Nephron (organoid): ENCODE data around the gene ACOXL.

Source experiments
- H3K27ac Mint-ChIP-seq, 3 experiments: 2 replicates each; pipeline ENCODE4 v1.8.0; 2020; ENCODE audit warnings: mixed read lengths in 3 of 3, mild to moderate bottlenecking in 2 of 3, moderate library complexity in 1 of 3
- H3K27me3 Mint-ChIP-seq: 2 replicates; pipeline ENCODE4 v1.8.0; 2021; ENCODE audit warnings: low read depth, mild to moderate bottlenecking, moderate library complexity, mixed read lengths
- H3K36me3 Mint-ChIP-seq: 2 replicates; pipeline ENCODE4 v1.8.0; 2020; ENCODE audit warnings: low read depth, mixed read lengths
- H3K4me1 Mint-ChIP-seq: 2 replicates; pipeline ENCODE4 v1.8.0; 2020; ENCODE audit warnings: mixed read lengths
- H3K4me3 Mint-ChIP-seq, 3 experiments: 2 replicates each; pipeline ENCODE4 v1.8.0; 2020; ENCODE audit warnings: mild to moderate bottlenecking in 3 of 3, mixed read lengths in 3 of 3, moderate library complexity in 2 of 3
- H3K9me3 Mint-ChIP-seq: 2 replicates; pipeline ENCODE4 v1.8.0; 2020; ENCODE audit warnings: mixed read lengths
- CTCF ChIP-seq, 3 experiments: fragments of 200-600 bp; sonication (generic); IDR thresholded peaks; one replicate each; pipeline ENCODE4 v1.5.0; 2021; ENCODE audit warnings: antibody characterized with exemption in 3 of 3; ENCODE audit not compliant: unreplicated experiment in 3 of 3

Gene ACOXL

DNA sequence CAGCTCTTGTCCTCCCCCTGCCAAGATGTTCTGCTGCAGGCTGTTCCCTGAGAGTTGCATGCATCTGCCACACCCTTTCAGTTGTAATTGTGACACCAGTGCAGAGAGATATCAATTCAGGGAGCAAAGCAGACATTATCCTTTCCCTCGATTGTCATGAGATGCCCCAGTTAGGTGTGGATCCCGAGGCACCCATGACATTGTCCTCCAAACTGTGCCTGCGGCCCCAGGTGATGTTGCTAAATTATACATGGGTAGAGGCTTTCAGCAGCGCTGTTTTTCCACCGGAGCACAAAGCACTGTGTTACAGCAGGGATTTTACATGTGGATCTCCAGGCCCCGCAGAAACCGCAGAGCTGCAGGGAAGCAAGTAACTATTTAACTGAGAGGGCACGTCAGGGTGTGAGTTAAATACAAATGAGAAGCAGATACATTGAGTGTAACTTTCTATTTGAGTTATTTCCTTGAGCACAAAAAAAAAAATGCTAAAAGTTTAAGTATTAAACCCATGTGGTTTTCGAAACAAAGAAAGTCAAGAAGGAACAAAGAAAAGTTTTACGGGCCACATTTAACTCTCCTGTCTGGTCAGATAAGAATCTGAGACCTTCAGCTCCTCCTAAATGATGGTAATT, 298.0 kb downstream of the ACOXL start:
- no peak for TF ChIP-seq CTCF (IDR thresholded peaks at IDR 0.05; ENCODE audit: unreplicated experiment in 3 of 3)
- no peaks in the 10 kb centered on the region for H3K36me3 Mint-ChIP-seq
- peaks cover 2% of the 10 kb centered on the region for H3K9me3 Mint-ChIP-seq
- peak overlapping the region; percentile 82 to 94 (median 90) for H3K27ac Mint-ChIP-seq
- H3K27me3 Mint-ChIP-seq = no peaks in the 10 kb centered on the region
- no peak overlapping the region for H3K4me3 Mint-ChIP-seq
- peaks cover 37% of the 10 kb centered on the region for H3K4me1 Mint-ChIP-seq

DNA sequence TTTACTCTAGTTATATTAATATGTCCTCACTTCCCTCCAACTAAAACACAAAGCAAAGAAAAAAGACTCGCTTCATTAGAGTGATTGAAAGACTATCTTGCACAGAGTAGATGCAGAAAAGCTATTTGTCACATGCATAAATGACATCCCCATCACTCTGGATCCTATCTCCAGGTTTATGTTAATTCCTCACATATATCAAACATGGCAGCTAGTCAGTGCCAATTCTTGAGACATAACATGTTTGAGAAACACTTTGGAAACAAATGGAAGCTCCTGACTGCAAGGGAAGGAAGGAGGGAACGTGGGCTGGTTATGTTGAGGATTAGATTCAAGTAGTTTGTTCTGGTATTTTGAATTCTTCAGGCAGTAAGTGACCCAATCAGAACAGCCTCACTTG, 298.6 kb downstream of the ACOXL start:
- H3K4me3 Mint-ChIP-seq = no peak overlapping the region
- H3K36me3 Mint-ChIP-seq = no peaks in the 10 kb centered on the region
- H3K27me3 Mint-ChIP-seq = no peaks in the 10 kb centered on the region
- H3K27ac Mint-ChIP-seq = peak overlapping the region; percentile 82 to 94 (median 90)
- TF ChIP-seq CTCF (IDR thresholded peaks at IDR 0.05; ENCODE audit: unreplicated experiment in 3 of 3) = no peak
- peaks cover 2% of the 10 kb centered on the region for H3K9me3 Mint-ChIP-seq
- H3K4me1 Mint-ChIP-seq = peaks cover 37% of the 10 kb centered on the region

GRCh38 chr2:111031546-111032478, 299.4 kb downstream of the ACOXL start:
- no peaks in the 10 kb centered on the region for H3K27me3 Mint-ChIP-seq
- no peak overlapping the region for H3K4me3 Mint-ChIP-seq
- TF ChIP-seq CTCF (IDR thresholded peaks at IDR 0.05; ENCODE audit: unreplicated experiment in 3 of 3) = no peak
- H3K36me3 Mint-ChIP-seq = no peaks in the 10 kb centered on the region
- peaks cover 2% of the 10 kb centered on the region for H3K9me3 Mint-ChIP-seq
- H3K27ac Mint-ChIP-seq = peak overlapping the region; percentile 82 to 94 (median 90)
- H3K4me1 Mint-ChIP-seq = peaks cover 41% of the 10 kb centered on the region

DNA sequence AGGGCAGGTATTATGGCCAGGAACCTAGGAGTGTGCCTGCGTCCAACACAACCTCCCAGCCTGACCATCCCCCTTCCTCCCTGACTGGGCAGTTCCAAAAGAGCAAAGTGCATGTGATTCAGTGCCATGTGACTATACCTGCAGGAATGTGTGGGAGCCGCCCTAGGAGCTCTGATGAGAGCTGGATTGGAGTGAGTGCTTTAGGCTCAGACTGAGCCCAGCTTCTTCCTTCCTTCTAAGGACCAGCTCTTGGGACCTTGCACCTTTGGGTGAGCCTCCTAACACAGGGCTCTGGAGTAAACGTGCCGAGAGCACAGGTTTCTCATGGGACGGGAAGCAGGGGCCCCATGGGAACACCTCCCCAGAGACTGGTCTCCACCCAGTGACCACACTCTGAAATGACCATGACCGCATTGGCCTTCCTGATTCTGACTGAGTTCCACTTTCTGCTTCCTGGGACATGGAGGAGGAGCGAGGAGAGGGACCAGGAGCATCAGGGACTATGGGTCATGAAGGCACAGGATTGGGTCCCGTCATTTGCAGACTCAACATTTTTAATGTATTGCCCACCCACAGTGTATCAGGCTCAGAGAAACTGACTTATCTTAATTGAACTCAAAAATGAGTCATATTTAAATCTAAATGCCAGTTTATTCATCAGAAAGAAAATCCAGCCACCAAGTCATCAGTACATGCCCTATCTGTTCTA, 300.5 kb downstream of the ACOXL start:
- peak overlapping the region; percentile 82 to 94 (median 90) for H3K27ac Mint-ChIP-seq
- H3K4me1 Mint-ChIP-seq = peaks cover 42% of the 10 kb centered on the region
- no peaks in the 10 kb centered on the region for H3K27me3 Mint-ChIP-seq
- peak overlapping the region in 1 of 3 experiments; percentile 8 for H3K4me3 Mint-ChIP-seq
- H3K36me3 Mint-ChIP-seq = no peaks in the 10 kb centered on the region
- peaks cover 2% of the 10 kb centered on the region for H3K9me3 Mint-ChIP-seq
- TF ChIP-seq CTCF (IDR thresholded peaks at IDR 0.05; ENCODE audit: unreplicated experiment in 3 of 3) = no peak

DNA sequence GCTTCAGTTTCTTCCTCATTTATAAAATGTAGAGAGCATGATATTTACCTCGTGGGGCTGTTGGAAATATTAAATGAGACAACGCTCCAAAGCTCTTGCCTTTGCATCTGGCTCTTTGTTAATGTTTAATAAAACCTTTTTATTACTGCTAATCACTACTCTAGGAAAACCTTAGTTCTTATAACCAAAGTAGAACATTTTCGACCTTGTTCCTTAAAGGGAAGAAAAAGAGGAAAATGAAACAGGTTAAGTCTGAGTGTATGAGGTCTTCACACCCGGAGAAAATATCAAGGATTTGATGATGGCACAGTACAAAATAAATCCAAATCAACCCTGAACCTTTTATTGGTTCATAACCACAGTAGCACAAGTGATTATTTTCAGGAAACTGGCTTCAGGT, 301.8 kb downstream of the ACOXL start:
- Mint-ChIP-seq H3K36me3 (no peaks in the 10 kb centered on the region), H3K4me3 (no peak overlapping the region), H3K27ac (peak overlapping the region; percentile 26 to 66 (median 64)), H3K9me3 (no peaks in the 10 kb centered on the region), H3K4me1 (peaks cover 53% of the 10 kb centered on the region), H3K27me3 (no peaks in the 10 kb centered on the region)
- no peak for TF ChIP-seq CTCF (IDR thresholded peaks at IDR 0.05; ENCODE audit: unreplicated experiment in 3 of 3)
